ENCODE measurements around the gene SLC1A3.

Gene SLC1A3

DNA sequence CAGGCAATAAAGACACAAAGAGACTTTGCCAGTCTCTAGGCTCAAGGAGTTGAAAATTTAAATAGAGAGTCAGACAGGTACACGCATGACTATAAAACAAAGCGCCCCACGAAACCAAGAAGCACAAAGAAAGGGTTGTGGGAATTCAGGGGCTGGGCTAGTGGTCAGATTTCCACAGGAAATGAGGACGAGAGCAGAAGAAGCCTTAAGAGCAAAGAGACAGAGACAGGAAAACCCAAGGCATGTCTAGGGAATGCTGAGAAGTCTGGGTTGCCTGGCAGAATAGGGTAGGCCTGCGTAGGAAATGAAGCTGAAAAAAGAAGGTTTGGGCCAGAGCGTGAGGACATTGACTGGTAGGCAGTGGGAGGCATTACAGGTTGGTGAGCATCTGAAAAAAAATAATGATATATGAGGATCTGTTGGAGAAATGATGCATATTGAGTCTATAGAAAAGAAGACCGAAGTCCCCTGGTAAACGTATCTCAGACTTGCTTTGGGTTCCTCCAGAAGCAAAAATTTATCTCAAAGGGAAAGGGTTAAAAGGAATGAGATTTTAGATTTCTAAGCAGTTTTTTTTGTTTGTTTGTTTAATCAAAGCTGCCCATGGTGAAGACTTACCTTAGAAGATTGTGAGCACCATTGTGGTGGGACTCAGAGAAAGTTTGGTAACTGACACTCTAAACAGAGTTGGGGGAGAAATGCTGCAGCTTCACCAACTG lies 51.8 kb downstream of the SLC1A3 start:
- no peak for DNase-seq

DNA sequence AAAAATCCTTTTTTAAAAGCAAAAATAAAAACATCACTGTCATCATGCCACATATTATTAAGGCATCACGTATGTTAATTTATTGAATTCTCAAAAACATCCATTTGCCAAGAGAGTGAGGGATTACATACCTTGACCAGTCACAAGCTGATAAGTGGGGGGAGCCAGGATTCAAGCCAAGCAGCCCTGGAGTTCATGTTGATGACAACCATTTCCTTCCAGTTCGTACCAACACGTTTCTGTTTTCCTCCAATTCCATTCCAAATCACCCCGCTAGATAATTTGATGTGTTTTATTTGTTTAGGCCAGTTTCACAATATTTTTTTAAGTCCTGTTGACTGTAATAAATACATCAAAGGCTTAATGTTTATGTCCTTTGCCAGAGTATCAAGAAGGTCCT lies 53.0 kb downstream of the SLC1A3 start:
- DNase-seq: no peak

DNA sequence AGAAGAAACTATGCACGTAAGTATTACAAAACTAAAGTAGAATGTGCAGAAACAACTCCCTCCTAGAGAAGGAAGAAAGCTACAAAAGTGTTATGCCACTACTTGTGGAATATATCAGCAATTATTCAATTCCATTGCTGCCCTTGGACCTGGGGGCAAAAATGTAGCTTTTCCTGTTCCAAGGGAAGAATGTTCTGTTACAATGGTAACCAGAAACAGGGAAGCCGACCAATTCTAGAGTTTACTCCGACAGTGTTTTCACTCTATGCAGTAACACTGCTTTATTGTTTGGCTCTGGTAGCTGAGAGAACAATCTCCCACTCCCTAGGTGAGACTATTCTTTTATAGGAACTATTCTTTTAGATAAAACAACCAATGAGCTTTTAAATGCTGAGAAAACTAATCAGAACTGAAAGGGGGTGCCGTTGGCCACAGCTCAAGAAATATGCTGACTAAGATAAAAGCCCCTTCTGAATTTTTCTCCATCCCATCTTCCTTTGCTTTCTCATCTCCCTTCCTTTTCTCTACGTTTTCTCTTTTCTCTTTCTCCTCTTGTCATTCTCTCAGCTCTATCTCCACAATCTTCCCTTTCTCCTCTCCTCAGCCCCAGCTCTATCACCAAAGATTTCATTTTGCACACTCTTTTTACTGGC lies 54.1 kb downstream of the SLC1A3 start:
- DNase-seq: no peak

DNA sequence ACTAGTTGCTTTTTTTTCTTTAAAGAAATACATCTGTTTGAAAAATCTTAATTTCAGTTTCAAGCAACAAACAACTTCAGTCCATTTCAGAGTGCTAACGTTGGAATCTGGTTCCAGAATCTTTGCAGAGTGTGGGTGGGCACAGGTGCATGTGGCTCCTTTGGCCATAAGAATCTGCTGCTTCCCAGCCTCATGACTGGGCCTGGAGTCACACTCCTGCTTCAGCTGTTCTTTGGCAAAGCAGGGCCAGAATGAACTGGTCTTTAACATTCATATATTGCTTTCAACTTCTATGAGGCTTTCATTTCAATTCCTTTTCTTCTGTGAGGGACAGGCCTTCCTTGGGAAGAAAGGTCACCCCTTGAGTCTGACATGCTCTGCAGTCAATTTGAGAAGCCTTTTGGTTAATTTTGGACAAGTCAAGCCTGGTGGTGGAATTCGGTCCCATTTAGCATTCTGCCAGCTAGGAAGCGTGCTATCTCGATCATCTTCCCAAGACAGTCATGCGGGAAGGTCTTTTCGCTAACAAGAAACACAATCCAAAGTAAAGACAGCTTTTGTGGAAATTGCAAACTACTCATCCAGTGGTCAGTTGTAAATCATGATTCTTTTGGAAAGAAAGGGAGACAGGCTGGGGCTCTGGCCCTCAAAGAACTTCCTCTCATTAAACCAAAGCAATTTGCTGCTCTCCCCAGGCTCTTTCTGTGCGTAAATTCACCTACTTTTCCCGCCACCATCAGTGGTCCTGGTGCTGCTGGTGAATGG lies 55.2 kb downstream of the SLC1A3 start:
- DNase-seq: no peak

DNA sequence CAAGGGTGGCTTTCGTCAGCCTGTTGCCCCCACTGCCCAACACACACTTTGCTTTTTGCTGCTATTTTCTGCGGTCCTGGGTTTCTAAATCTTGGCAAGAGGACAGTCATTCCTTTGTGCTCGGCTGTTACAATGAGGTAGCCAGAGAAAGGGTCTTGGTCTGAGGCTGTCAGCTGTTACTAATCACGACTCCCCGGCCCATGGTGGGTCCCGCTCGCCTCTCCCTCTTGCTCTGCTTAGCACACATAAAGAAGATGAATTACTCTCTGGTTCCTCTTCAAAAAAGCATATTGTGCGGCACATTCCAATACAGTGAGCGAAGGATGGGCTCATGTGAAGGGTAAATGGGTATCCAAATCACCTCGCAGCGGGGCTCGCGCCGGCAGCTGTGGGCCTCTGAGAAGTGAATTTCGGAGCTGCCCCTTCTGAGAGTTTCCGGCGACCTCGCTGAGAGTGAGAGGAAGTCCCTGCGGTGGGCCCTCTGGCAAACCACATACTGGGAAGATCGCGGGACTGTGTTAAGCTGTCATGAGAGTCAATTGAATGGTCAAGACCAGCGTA lies 56.0 kb downstream of the SLC1A3 start:
- DNase-seq: no peak

DNA sequence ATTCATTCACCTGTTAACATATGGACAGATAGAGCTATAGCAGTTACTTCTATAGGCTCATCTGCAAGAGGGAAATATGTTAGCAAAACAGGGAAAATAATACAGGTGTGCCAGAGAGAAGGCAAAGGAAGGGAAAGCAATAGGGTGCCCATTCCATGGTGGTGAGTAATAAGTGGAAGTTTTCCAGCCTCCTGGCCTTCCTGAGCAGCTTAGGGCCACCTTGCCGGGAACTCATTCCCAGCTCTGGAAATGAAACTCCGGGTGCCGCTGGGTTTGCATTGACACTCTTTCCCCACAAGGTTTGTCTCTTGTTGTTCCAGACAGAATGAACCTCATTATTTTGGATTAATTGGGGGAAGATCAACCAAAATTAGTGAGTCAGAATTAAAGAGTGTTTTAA lies 58.4 kb downstream of the SLC1A3 start:
- DNase-seq: no peak

DNA sequence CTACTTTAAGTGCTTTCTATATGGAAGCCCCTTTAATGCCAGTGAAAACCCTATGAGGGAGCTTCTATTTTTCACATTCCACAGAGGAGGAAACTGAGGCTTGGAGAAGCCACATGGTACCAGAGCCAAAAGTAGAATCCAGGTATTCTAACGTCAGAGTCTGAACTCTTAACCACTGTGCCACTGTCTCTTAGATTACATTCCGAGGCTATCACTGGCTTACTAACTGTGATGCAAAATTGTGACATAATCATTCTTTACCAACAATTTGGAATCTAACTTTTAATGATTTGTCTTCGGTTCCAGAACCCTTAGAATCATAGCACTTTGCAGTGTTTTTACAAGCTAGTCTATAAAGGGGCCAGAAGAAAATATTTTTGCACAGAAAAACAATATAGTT lies 59.2 kb downstream of the SLC1A3 start:
- DNase-seq: no peak

DNA sequence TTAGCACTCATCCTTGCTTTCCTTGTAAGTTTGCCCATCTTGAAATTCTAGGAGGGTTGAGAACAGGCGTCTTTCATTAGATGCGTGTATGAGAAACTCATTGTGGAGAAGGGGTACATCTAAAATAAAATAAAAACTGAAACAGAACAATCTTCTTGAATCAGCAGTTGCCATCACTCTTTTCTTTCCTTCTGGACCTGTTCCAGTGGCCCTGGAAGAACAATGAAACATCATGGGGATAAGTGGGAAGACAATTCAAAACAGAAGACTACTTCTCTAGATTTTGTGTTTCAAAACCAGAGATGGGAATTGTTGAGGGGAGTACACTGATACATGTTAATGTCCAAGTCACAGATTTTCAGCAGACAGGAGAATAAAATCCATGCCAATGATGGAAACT lies 59.9 kb downstream of the SLC1A3 start:
- DNase-seq: no peak

DNA sequence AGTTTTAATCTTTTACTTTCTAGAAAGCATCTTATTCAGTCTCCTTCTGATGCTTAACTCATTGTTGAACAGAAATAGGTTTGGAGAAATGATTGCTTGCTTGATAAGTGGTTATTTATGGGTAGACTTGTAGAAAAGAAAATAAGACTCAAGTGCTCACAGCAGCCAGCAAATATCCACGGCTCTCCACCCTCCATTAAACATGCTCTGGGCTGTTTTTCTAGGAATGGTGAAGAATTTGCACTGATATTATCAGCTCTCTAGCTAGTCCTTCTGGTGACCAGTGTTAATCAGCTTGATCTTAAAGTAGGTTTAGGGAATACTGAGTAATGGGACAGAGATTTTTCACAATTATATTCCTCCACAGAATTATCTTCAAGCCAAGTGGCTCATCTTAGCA lies 60.6 kb downstream of the SLC1A3 start:
- DNase-seq: no peak

DNA sequence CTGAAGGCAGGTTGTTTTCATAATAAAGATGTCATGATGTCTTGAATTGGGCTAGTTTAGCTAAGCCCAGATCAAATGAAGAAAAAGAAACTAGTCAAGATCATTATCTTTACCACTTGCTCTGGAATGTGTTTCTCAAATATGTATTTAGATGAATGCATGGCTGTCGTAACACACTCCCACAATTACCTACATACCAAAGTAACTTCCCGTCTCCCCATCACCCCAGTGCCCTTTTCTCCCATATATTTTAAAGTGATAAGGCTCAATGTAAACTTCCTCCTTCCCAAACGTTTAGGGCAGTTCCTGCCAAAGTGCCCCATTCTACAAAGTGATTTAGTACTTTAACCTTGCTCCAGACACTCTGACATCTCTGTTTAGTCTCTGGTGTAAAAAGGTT lies 61.4 kb downstream of the SLC1A3 start:
- DNase-seq: no peak

DNA sequence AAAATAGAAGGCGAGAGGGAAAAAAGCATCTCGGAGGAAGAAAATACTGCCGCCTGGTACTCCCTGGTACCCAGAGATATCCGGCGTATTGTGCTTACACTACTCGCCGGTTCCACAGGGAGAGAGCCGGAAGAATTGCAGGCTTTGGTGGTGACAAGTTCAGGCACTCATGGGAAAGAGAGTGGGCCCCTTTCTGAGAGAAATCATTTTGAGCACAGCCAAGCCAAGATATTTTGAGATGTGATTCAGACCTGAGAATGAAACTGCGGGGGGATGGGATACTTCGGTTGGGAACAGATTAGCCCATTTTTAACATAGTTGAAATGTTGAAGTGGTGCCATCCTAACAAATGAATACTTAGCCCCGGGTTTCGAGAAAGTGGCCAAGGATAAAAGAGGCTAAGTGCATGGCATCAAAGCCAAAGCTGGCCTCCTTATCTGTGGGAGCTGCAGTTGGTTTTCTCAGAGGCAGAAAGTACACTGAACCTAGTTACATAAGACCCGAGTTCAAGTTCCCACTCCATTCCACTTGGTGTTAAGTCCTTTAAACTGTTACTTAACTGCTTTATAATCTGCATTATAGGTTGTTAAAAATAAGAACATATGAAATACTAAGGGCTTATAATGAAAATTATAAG lies 62.7 kb downstream of the SLC1A3 start:
- no peak for DNase-seq

DNA sequence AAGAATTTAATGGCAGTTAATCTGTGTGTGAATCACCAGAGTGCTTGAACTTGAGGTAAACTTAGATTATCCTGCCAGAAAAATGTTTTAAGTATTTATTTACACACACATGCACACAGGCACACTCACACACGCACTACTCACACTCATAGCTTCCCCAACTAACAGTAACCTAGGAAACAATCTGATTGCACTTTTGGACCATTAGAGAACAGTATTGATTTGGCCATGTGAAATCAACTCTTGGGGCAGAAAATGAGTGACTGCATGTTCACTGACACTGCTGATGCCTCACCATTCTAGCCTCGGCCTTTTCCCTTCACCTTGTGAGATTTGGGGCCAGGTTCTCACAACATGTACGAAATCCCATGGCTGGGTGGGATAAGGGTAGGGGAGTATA lies 64.1 kb downstream of the SLC1A3 start:
- DNase-seq: no peak

DNA sequence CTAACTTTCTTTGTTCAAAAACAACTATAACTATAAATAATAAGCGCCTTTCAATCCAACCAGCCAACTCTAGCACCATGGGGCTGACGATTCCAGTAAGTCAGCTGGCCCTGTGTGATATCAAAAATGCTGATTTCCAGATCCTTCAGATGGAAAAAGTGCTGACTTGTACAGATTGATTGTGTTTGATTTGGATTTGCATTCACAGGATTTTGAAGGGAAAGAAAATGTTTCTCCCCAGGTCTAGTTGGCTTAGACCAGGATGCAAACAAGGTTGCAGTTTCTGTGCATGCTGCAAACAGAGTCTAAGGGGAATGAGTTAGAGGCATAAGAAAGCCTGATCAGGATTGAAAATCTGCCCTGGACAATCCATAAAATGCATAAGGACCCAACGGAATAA lies 68.9 kb downstream of the SLC1A3 start:
- DNase-seq: no peak

DNA sequence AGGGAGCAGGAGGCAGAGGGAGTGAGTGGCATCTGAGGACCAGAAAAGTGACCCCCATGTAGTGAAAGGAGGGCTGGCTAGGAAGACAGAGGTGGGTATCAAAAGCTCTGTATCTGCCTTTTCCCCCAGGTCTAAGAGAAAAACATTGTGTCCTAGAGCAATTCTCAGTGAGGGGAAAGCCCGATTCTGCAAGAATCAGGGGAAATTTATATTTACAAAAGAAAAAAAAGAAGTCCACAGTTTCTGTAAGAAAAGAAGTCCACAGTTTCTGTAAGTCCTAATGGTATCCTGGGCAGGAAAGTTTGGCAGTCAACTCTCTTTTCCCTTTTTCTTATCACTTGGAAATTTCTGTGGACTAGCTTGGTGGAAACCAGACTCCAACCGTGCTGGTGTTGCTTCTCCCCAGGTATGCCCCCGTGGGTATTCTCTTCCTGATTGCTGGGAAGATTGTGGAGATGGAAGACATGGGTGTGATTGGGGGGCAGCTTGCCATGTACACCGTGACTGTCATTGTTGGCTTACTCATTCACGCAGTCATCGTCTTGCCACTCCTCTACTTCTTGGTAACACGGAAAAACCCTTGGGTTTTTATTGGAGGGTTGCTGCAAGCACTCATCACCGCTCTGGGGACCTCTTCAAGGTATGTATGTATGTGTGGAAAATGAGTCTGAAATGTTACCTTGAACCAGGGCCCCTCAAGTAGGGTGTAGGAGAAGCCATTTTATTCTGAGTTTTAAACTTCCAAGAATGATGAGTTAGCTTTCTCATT lies 73.0 kb downstream of the SLC1A3 start:
- no peak for DNase-seq

DNA sequence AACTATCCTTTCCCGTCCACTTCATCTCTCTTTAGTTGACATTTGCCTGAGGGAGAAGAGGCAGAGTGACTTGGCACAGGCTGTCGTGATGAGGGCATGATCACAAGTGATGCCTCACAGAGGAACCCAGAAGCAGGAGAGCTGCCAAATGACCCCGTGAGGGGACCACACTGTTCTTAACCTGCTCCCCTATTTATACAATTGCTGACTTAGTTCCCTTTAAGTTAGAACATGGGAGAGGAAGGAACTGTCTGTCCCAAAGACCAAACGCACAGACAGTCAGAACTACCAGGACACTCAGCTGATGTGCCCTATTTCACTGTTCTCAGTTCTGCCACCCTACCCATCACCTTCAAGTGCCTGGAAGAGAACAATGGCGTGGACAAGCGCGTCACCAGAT lies 73.7 kb downstream of the SLC1A3 start:
- no peak for DNase-seq

DNA sequence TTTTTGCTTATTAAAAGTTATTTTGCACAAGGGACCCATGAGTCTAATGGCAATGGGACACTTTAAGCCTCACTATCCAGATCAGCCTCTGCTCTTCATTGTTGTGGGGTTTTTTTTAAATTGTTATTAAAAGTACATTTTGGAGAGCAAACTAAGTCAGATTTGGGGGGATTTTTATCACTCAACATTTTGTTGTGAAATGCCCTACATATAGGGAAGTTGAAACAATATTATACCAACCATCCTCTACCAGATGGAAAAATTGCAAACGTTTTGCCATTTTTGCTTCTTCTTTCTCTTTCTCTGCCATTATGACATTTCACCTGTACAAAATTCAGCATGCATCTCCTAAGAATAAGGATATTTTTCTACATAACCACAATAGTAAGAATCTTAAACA lies 75.3 kb downstream of the SLC1A3 start:
- DNase-seq: no peak

DNA sequence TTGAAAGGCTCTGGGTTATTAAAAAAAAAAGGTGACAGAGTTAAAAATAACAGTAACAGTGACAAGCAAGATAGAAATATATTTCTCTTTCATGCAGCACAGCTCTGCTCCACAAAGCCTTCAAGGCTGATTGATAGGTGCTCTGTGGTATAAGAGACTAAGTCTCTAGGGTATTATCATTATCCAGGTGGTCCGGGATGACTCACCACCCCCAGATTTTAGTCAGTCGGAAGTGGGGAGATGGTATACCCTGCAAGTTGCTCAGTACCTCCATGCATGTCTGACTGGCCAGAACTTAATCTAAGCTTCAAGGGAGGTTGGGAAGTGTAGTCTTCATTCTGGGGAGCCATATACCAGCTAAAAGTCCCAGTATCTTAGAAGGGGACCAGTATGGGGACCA lies 76.1 kb downstream of the SLC1A3 start:
- DNase-seq: no peak

DNA sequence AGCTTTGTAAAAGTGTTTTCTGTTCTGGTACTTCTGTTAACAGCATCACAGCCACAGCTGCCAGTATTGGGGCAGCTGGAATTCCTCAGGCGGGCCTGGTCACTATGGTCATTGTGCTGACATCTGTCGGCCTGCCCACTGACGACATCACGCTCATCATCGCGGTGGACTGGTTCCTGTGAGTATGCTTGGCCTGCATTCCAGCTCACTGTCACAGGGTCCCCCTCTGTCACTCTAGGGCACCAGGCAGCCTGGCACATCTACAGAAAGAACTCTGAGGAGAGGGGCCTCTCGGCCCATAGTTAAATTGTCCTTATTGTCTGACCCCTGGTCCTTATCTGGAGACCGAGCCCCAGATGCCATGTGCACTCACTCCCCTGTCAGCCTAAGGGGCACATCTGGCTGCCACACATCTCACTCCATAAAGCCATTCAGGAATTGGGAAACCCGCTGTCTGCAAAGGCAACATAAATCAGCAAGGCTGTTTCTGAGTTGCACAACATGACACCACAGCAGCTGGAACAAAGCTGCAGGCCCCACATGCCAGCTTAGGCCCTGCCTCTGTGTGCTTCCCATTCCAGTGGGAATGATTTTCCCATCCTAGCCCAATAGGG lies 77.5 kb downstream of the SLC1A3 start:
- DNase-seq: no peak

DNA sequence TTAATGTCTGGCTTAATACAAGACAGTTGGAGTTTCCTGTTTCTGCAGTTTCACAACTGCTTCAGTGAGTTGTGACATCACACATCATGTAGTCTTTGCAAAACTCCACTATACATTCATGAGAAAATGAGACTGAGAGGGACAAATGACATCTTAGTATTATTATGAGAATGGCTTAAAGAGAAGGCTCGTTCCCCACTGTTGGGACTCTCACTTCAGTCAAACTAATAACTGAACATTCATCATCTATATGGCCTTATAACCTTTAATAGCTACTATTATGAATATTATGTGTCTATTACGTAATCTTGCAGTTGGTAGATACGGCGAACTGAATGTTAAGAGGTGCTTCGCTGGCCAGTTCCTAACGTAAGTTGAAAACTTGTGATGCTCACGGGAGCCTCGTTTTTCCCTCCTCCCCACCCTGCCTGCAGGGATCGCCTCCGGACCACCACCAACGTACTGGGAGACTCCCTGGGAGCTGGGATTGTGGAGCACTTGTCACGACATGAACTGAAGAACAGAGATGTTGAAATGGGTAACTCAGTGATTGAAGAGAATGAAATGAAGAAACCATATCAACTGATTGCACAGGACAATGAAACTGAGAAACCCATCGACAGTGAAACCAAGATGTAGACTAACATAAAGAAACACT lies 79.4 kb downstream of the SLC1A3 start:
- no peak for DNase-seq

DNA sequence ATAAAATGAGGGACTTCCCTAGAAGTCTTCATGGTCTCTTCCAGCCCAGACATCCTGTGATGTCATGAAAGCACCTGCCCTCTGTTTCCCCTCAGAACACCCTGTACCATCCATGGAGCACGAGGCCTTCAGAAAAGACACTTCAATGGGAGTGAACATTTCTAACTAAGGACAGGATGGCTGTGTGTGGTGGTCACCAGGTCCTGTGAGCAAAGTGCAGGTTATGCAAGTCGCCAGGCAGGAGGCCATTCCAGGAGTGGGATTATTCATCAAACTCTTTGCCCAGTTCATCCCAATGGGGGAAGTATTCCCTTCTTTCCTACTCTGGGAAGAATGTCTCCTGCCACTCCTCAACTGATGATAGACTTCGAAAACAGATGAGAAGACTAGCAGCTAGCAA lies 80.5 kb downstream of the SLC1A3 start:
- no peak for DNase-seq

DNA sequence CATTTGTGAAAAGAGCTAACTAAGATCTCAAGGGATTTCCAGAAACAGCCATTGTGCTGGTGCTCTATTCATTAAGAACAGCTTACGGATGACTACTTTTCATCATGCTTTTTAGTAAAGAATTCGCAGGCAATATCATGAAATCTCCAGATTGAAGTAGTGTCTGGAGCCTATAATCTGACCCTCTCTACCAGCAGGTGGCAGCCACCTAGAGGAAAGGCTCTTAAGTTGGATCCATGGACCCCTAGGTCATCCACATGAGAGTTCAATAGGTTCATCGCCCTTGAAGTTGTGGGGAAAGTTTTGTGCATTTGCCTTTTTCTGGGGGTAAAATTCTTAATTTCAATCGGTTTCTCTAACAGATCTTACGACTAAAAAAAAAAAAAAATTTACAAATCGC lies 82.3 kb downstream of the SLC1A3 start:
- no peak for DNase-seq

DNA sequence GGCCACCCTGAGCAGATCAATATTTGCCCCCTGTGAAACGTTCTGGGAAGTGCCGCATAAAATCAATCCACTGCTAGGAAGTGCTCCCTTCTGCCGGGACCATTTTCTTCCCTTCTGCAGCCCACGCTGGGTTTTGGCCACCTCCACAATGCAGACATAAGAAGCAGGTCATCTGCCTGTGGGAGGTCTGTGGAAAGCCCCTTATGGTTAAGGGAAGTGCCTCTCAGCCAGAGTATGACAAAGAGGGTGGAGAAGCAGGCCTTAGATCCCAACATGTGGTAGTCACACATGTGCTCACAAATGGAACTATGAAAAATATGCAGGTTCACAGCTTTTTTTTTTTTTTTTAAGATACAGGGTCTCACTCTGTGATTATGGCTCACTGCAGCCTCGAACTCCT lies 82.8 kb downstream of the SLC1A3 start:
- DNase-seq: no peak

Data from NCI-H2171 (cell line).